Fibroblast of lung (primary cell): ENCODE results near the gene GNLY. TPM values are rescaled to one million over a fixed set of nuclear protein-coding genes. Genes with fewer than 3 reads are reported as not detected.

Source experiments
- DNase-seq, 2 donors: peaks; one replicate each; pipeline versions ENCODE4 v3.0.0 to v3.0.0-alpha.2; 2010; ENCODE audit warnings: low read depth in 2 of 2
- H2AFZ ChIP-seq: 2 replicates; pipeline ENCODE4 v1.5.1; 2012; ENCODE audit warnings: low read length, control low read depth, inconsistent platforms
- H3K27ac ChIP-seq: 2 replicates; pipeline ENCODE4 v1.5.1; 2011; ENCODE audit warnings: low read length, control low read depth; ENCODE audit not compliant: insufficient read depth
- H3K27me3 ChIP-seq: 2 replicates; pipeline ENCODE4 v1.5.1; 2011; ENCODE audit warnings: mild to moderate bottlenecking, low read length; ENCODE audit not compliant: control insufficient read depth, insufficient read depth
- H3K36me3 ChIP-seq: 2 replicates; pipeline ENCODE4 v1.5.1; 2011; ENCODE audit warnings: low read length; ENCODE audit not compliant: control insufficient read depth, insufficient read depth
- H3K4me1 ChIP-seq: 2 replicates; pipeline ENCODE4 v1.5.1; 2011; ENCODE audit warnings: low read length; ENCODE audit not compliant: control insufficient read depth, insufficient read depth; ENCODE audit errors: extremely low read depth
- H3K4me2 ChIP-seq: 2 replicates; pipeline ENCODE4 v1.5.1; 2011; ENCODE audit warnings: low read length, control low read depth; ENCODE audit not compliant: insufficient read depth; ENCODE audit errors: extremely low read depth
- H3K4me3 ChIP-seq, 4 experiments: fragments of 200-600 bp in 1 of 4; sonication (generic) in 1 of 4; replicated peaks in 1 of 4; 2 replicates each; pipeline ENCODE4 v1.5.1; 2011 to 2016; ENCODE audit warnings: low read length in 4 of 4, low read depth in 3 of 4, mild to moderate bottlenecking in 3 of 4, control low read depth in 2 of 4, inconsistent platforms in 1 of 4, mixed read lengths in 1 of 4; ENCODE audit not compliant: insufficient read depth in 1 of 4; ENCODE audit errors: control extremely low read depth in 1 of 4
- H3K79me2 ChIP-seq: 2 replicates; pipeline ENCODE4 v1.5.1; 2012; ENCODE audit warnings: mild to moderate bottlenecking, low read length, inconsistent platforms; ENCODE audit not compliant: control insufficient read depth, insufficient read depth
- H3K9ac ChIP-seq: 2 replicates; pipeline ENCODE4 v1.5.1; 2011; ENCODE audit warnings: mild to moderate bottlenecking, low read length, control low read depth; ENCODE audit not compliant: insufficient read depth
- H3K9me3 ChIP-seq: 2 replicates; pipeline ENCODE4 v1.5.1; 2012; ENCODE audit warnings: low read depth, low read length; ENCODE audit not compliant: control insufficient read depth, insufficient read depth
- H4K20me1 ChIP-seq: 2 replicates; pipeline ENCODE4 v1.5.1; 2011; ENCODE audit warnings: low read length; ENCODE audit not compliant: control insufficient read depth, insufficient read depth; ENCODE audit errors: extremely low read depth
- CTCF ChIP-seq, 2 donors: IDR thresholded peaks in 1 of 2; conservative IDR thresholded peaks in 1 of 2; 1 replicate in 1 of 2; 2 replicates in 1 of 2; pipeline ENCODE4 v1.5.1; 2011 to 2012; ENCODE audit warnings: low read length in 2 of 2, control low read depth in 1 of 2, inconsistent platforms in 1 of 2, low read depth in 1 of 2, mild to moderate bottlenecking in 1 of 2
- EZH2 ChIP-seq: IDR thresholded peaks from 2 replicates; pipeline ENCODE4 v1.5.1; 2012; ENCODE audit warnings: low read length, control low read depth, mild to moderate bottlenecking; ENCODE audit errors: missing control alignments
- polyA plus RNA-seq, 2 donors: library from polyadenylated mRNA; depleted of rRNA in 1 of 2; stranded (reverse) in 1 of 2; unstranded in 1 of 2; fragments of >200 nt; gene quantifications; 2 replicates each; pipeline ENCODE4 v1.2.1, GENCODE V29; 2011 to 2012; ENCODE audit warnings: missing spikeins in 1 of 2
- total RNA-seq: library from RNA; depleted of rRNA; stranded (reverse); fragments of >200 nt; gene quantifications from 2 replicates; pipeline ENCODE4 v1.2.1, GENCODE V29; 2014

Gene GNLY
- total and polyA plus RNA-seq, 2 donors (not counting 1 experiment from before 2014, with no cell fraction given), result under 0.01 TPM; not detected in 1

- TF ChIP-seq EZH2 (no peak), CTCF (conservative IDR thresholded peaks at IDR 0.05 in 1 of 2, IDR thresholded peaks at IDR 0.05 in 1 of 2; ENCODE audit: low read depth in 1 of 2, low read length in 2 of 2) (no peak)
- Histone ChIP-seq H2AFZ (no peak overlapping the region), H3K36me3 (no peaks in the 10 kb centered on the region), H3K4me3 (no peak overlapping the region), H3K9ac (no peak overlapping the region), H3K27me3 (no peaks in the 10 kb centered on the region), H3K4me2 (no peak overlapping the region), H3K4me1 (peaks cover 17% of the 10 kb centered on the region), H3K27ac (no peak overlapping the region), H3K79me2 (no peaks in the 10 kb centered on the region), H4K20me1 (no peaks in the 10 kb centered on the region), H3K9me3 (no peaks in the 10 kb centered on the region)
- DNase-seq, result no peak
Observed at GRCh38 chr2:85735691-85736090, 41.5 kb downstream of the GNLY start.

DNA sequence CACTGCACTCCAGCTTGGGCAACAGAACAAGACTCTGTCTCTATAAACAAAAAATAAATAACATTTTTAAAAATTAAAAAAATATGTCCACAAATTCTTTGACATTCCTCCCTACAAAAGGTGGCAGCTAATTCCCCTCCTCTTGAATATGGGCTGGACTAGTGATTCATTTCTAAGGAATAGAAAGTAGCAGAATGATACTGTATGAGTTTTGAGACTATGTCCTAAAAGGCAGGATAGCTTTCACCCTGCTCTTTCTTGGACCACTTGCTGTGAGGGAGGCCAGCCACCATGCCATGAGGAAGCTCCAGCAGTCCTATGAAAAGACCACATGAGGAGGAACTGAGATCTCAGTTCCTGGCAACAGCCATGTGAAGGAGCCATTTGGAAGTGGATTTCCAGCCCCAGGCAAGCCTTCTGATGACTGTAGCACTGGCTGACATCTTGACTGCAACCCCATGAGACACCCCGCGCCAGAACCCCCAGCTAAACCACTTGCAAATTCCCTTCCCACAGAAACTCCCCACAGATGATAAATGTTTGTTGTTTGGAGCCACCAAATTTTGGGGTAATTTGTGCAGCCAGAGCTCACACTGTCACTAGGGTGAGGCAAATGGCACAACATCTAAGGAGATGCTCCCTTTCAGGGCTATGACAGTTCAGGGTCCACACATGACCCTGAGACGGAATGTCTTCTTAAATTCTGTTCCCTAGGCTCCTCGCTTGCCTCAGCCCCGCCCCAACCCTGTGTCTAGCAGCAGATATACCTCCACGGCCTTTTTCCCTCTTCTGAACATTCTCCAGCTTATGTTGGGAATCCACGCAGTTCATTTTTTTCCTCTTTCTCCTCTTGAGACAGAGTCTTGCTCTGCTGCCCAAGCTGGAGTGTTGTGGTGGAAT, 42.5 kb downstream of the GNLY start:
- H3K9ac ChIP-seq, result no peak overlapping the region
- peak overlapping the region; percentile 66 for H3K27ac ChIP-seq
- no peaks in the 10 kb centered on the region for H3K79me2 ChIP-seq
- no peak overlapping the region for H2AFZ ChIP-seq
- H3K4me2 ChIP-seq, result no peak overlapping the region
- no peaks in the 10 kb centered on the region for H4K20me1 ChIP-seq
- no peaks in the 10 kb centered on the region for H3K36me3 ChIP-seq
- DNase-seq, result no peak
- TF ChIP-seq EZH2 (no peak), CTCF (conservative IDR thresholded peaks at IDR 0.05 in 1 of 2, IDR thresholded peaks at IDR 0.05 in 1 of 2; ENCODE audit: low read depth in 1 of 2, low read length in 2 of 2) (no peak)
- peaks cover 25% of the 10 kb centered on the region for H3K4me1 ChIP-seq
- H3K27me3 ChIP-seq, result no peaks in the 10 kb centered on the region
- no peak overlapping the region for H3K4me3 ChIP-seq
- no peaks in the 10 kb centered on the region for H3K9me3 ChIP-seq

DNA sequence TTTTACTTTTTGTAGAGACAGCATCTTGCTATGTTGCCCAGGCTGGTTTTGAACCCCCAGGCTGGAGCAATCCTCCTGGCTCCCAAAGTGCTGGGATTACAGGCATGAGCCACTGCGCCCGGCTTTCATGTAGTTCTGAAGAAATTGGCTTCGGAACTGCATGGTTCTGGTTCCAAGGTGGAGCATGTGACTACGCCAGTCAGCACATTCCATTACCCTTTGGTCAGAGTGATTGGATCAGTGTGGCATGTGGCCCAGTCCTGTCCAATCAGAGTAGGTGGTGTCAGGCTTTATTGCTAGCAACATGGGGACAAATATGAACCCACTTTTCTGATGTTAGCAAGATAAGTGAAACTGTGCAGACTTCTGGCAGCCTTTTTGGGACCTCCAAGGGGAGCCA, 43.3 kb downstream of the GNLY start:
- H3K27me3 ChIP-seq, result no peaks in the 10 kb centered on the region
- H3K36me3 ChIP-seq, result no peaks in the 10 kb centered on the region
- DNase-seq, result peak; percentile 88 to 95
- no peak overlapping the region for H2AFZ ChIP-seq
- H3K79me2 ChIP-seq, result no peaks in the 10 kb centered on the region
- no peak for TF ChIP-seq EZH2
- TF ChIP-seq CTCF (conservative IDR thresholded peaks at IDR 0.05 in 1 of 2, IDR thresholded peaks at IDR 0.05 in 1 of 2; ENCODE audit: low read depth in 1 of 2, low read length in 2 of 2), result no peak
- peak overlapping the region; percentile 72 for H3K27ac ChIP-seq
- H3K4me3 ChIP-seq, result no peak overlapping the region
- no peak overlapping the region for H3K9ac ChIP-seq
- H4K20me1 ChIP-seq, result no peaks in the 10 kb centered on the region
- no peaks in the 10 kb centered on the region for H3K9me3 ChIP-seq
- peaks cover 25% of the 10 kb centered on the region for H3K4me1 ChIP-seq
- no peak overlapping the region for H3K4me2 ChIP-seq
